GM18907 (cell line): ENCODE data around the gene FGF18.

Source experiments
- ATAC-seq: cut with Tn5 transposase; IDR thresholded peaks from one replicate; pipeline ENCODE4 v1.9.1; 2021; ENCODE audit warnings: mild to moderate bottlenecking, moderate library complexity; ENCODE audit not compliant: unreplicated experiment

Gene FGF18

GRCh38 chr5:171421331-171422262 lies 2.1 kb downstream of the FGF18 start:
- ATAC-seq: no peak

GRCh38 chr5:171422495-171422894 lies 3.0 kb downstream of the FGF18 start:
- no peak for ATAC-seq

GRCh38 chr5:171422902-171423663 lies 3.6 kb downstream of the FGF18 start:
- ATAC-seq: no peak

GRCh38 chr5:171424726-171425125 lies 5.3 kb downstream of the FGF18 start:
- ATAC-seq: no peak

- ATAC-seq: no peak
Measured at GRCh38 chr5:171425596-171426244, 6.3 kb downstream of the FGF18 start.

GRCh38 chr5:171426266-171426665 lies 6.8 kb downstream of the FGF18 start:
- ATAC-seq: no peak

- no peak for ATAC-seq
Measured at GRCh38 chr5:171426680-171427079, 7.2 kb downstream of the FGF18 start.

GRCh38 chr5:171427318-171428167 lies 8.1 kb downstream of the FGF18 start:
- no peak for ATAC-seq

- no peak for ATAC-seq
Measured at GRCh38 chr5:171428168-171428696, 8.8 kb downstream of the FGF18 start.

GRCh38 chr5:171428809-171429542 lies 9.5 kb downstream of the FGF18 start:
- no peak for ATAC-seq

GRCh38 chr5:171429543-171429910 lies 10.1 kb downstream of the FGF18 start:
- ATAC-seq: no peak

- ATAC-seq: no peak
Measured at GRCh38 chr5:171431251-171431777, 11.9 kb downstream of the FGF18 start.

GRCh38 chr5:171432076-171432475 lies 12.6 kb downstream of the FGF18 start:
- no peak for ATAC-seq

- no peak for ATAC-seq
Measured at GRCh38 chr5:171432583-171433351, 13.3 kb downstream of the FGF18 start.

- no peak for ATAC-seq
Measured at GRCh38 chr5:171433352-171433698, 13.9 kb downstream of the FGF18 start.

- no peak for ATAC-seq
Measured at GRCh38 chr5:171433982-171434676, 14.7 kb downstream of the FGF18 start.

GRCh38 chr5:171434874-171435273 lies 15.4 kb downstream of the FGF18 start:
- ATAC-seq: no peak

GRCh38 chr5:171435908-171436307 lies 16.5 kb downstream of the FGF18 start:
- no peak for ATAC-seq
